H1 (cell line): Measurements from ENCODE around the gene NEO1. TPM values are rescaled to one million over a fixed set of nuclear protein-coding genes. Genes with fewer than 3 reads are reported as not detected.
A peak's percentile ranks its signal among the peaks of the same experiment; 100 is the strongest.

Experiments
- CHD1 ChIP-seq: IDR thresholded peaks from 2 replicates; pipeline ENCODE4 v1.6.1; 2012; ENCODE audit warnings: low read depth, low read length, improper control_type of control experiment
- HDAC2 ChIP-seq, 2 experiments: fragments of 300-600 bp in 1 of 2; sonication (generic) in 1 of 2; IDR thresholded peaks; 2 replicates each; pipeline ENCODE4 v1.6.1; 2011 to 2012; ENCODE audit warnings: low read depth in 2 of 2, low read length in 2 of 2, mild to moderate bottlenecking in 2 of 2, moderate library complexity in 2 of 2, borderline replicate concordance in 1 of 2, inconsistent platforms in 1 of 2
- KDM1A ChIP-seq: fragments of 200-600, 300-600 bp; sonication (generic); IDR thresholded peaks from 2 replicates; pipeline ENCODE4 v1.7.1; 2016; ENCODE audit warnings: mild to moderate bottlenecking, low read length, borderline replicate concordance
- RFX5 ChIP-seq: IDR thresholded peaks from 2 replicates; pipeline ENCODE4 v1.6.1; 2011; ENCODE audit warnings: low read depth, low read length, improper control_type of control experiment, borderline replicate concordance
- RNF2 ChIP-seq: fragments of 200-900, 300-1000 bp; sonication (generic); IDR thresholded peaks from 2 replicates; pipeline ENCODE4 v1.7.1; 2016; ENCODE audit warnings: borderline replicate concordance, low read depth, mild to moderate bottlenecking, antibody characterized with exemption, low read length; ENCODE audit not compliant: poor library complexity, severe bottlenecking; ENCODE audit errors: missing control alignments
- SP2 ChIP-seq: IDR thresholded peaks from 2 replicates; pipeline ENCODE4 v1.6.1; 2012; ENCODE audit warnings: mild to moderate bottlenecking, low read length, inconsistent platforms
- SUZ12 ChIP-seq: fragments of 200-600 bp; sonication (generic); IDR thresholded peaks from 2 replicates; pipeline ENCODE4 v1.6.1; 2012; ENCODE audit warnings: mild to moderate bottlenecking, inconsistent platforms, low read length, moderate library complexity, mixed read lengths
- TAF1 ChIP-seq: IDR thresholded peaks from 2 replicates; pipeline ENCODE4 v1.6.1; 2011; ENCODE audit warnings: mild to moderate bottlenecking, low read depth, low read length
- TEAD4 ChIP-seq: IDR thresholded peaks from 2 replicates; pipeline ENCODE4 v1.6.1; 2012; ENCODE audit warnings: low read depth, low read length, inconsistent platforms, mixed read lengths
- polyA plus RNA-seq, 7 experiments: library from polyadenylated mRNA; depleted of rRNA in 3 of 7; stranded (reverse) in 5 of 7; unstranded in 2 of 7; fragments of >200 nt in 5 of 7; fragments of 200-250 nt in 2 of 7; gene quantifications; 1 replicate in 5 of 7; 2 replicates in 1 of 7; 4 replicates in 1 of 7; pipeline versions ENCODE4 v1.2.1 to v1.2.3, GENCODE V29; 2011 to 2013; ENCODE audit warnings: missing spikeins in 2 of 7, mixed read lengths in 2 of 7
- total RNA-seq: library from RNA; stranded (reverse); fragmentation: NEBNext Ultra II Directional; extraction: Animal tissue kit (Norgen Biotek cat#: 25700); gene quantifications from 2 replicates; pipeline ENCODE4 v1.2.1, GENCODE V29; 2021
- TF ChIP-seq, protein P1 (sequence below), 3 experiments: IDR thresholded peaks; 1 replicate in 2 of 3; 2 replicates in 1 of 3; pipeline versions ENCODE4 v1.5.1 to v1.6.1; 2011; ENCODE audit warnings: low read length in 3 of 3, mild to moderate bottlenecking in 3 of 3, inconsistent platforms in 2 of 3, low read depth in 1 of 3, moderate library complexity in 1 of 3; ENCODE audit not compliant: insufficient read depth in 1 of 3; ENCODE audit errors: control extremely low read depth in 1 of 3
- TF ChIP-seq, protein P2 (sequence below): IDR thresholded peaks from 2 replicates; pipeline ENCODE4 v1.6.1; 2011; ENCODE audit warnings: low read length, improper control_type of control experiment

NEO1 gene
- total and polyA plus RNA-seq, 2 of the 8 experiments (the other 6 are each of a cell fraction or from before 2014, with no cell fraction given): 36.0 to 51.0 TPM

DNA sequence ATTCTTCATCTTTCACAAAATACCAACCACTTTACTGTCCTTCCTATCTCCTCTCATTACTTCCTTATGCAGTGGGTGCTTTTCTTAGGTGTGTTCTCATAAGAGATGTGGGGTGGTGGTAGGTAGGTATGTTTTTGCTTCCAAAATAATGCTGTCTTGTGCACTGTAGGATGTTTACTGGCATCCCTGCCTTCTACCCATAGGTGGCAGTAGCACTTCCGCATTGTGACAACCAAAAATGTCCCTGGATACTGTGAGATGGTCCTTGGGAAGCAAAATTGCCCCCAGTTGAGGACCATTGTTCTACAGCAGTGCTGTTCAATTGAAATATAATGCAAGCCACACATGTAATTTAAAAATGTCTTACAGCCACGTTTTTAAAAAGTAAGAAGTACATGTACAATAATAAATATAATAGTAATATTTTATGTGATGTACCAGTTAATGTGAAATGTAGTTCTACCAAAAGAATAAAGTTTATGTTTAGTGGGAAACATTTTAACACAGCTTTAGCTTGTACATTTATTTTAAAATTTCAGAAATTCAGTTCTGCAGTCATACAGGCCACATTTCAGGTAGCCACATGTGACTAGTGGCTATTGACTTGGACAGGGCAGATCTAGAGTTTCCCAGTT is 75.2 kb downstream of the NEO1 start (continued):
- TF ChIP-seq, protein P1, sequence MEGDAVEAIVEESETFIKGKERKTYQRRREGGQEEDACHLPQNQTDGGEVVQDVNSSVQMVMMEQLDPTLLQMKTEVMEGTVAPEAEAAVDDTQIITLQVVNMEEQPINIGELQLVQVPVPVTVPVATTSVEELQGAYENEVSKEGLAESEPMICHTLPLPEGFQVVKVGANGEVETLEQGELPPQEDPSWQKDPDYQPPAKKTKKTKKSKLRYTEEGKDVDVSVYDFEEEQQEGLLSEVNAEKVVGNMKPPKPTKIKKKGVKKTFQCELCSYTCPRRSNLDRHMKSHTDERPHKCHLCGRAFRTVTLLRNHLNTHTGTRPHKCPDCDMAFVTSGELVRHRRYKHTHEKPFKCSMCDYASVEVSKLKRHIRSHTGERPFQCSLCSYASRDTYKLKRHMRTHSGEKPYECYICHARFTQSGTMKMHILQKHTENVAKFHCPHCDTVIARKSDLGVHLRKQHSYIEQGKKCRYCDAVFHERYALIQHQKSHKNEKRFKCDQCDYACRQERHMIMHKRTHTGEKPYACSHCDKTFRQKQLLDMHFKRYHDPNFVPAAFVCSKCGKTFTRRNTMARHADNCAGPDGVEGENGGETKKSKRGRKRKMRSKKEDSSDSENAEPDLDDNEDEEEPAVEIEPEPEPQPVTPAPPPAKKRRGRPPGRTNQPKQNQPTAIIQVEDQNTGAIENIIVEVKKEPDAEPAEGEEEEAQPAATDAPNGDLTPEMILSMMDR (IDR thresholded peaks at IDR 0.05; ENCODE audit: control extremely low read depth in 1 of 3, insufficient read depth in 1 of 3, low read depth in 1 of 3, low read length in 3 of 3): peak; percentile 62 to 93 (median 64)
- TF ChIP-seq HDAC2 (IDR thresholded peaks at IDR 0.05; ENCODE audit: borderline replicate concordance in 1 of 2, low read depth in 2 of 2, low read length in 2 of 2) (no peak), CHD1 (no peak), RFX5 (no peak), KDM1A (no peak), TEAD4 (peak; percentile 56; the same call in 1 of the 2 replicates), TAF1 (no peak), RNF2 (no peak), SUZ12 (no peak), SP2 (no peak)
- TF ChIP-seq, protein P2, sequence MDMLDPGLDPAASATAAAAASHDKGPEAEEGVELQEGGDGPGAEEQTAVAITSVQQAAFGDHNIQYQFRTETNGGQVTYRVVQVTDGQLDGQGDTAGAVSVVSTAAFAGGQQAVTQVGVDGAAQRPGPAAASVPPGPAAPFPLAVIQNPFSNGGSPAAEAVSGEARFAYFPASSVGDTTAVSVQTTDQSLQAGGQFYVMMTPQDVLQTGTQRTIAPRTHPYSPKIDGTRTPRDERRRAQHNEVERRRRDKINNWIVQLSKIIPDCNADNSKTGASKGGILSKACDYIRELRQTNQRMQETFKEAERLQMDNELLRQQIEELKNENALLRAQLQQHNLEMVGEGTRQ: no peak
